ENCODE data around the gene MYL5.

The MYL5 gene

GRCh38 chr4:726235-726787 is 52.0 kb downstream of the MYL5 start:
- no peak overlapping the region for H3K27ac ChIP-seq (replicated peaks)
- DNase-seq (ENCODE audit: low read depth in 1 of 2, low spot score in 1 of 2), result no peak

GRCh38 chr4:726838-727237 is 52.5 kb downstream of the MYL5 start:
- Histone ChIP-seq H3K27ac (replicated peaks) (no peak overlapping the region), H3K4me3 (replicated peaks; ENCODE audit: insufficient read depth, low read length) (no peak overlapping the region), H3K27me3 (ENCODE audit: insufficient read depth, poor library complexity, severe bottlenecking) (no peaks in the 10 kb centered on the region)
- TF ChIP-seq GABPA (IDR thresholded peaks at IDR 0.05; ENCODE audit: low read depth) (no peak), REST (IDR thresholded peaks at IDR 0.05; ENCODE audit: insufficient replicate concordance, low read depth) (no peak), CTCF (IDR thresholded peaks at IDR 0.05; ENCODE audit: insufficient read depth, low read length) (no peak), SPI1 (IDR thresholded peaks at IDR 0.05; ENCODE audit: borderline replicate concordance, low read depth) (no peak), POLR2AphosphoS5 (IDR thresholded peaks at IDR 0.05; ENCODE audit: low read depth) (no peak)
- DNase-seq (ENCODE audit: low read depth in 1 of 2, low spot score in 1 of 2), result no peak

More at GRCh38 chr4:726235-726787, 52.0 kb downstream of the MYL5 start:
- TF ChIP-seq REST (IDR thresholded peaks at IDR 0.05; ENCODE audit: insufficient replicate concordance, low read depth) (no peak), POLR2AphosphoS5 (IDR thresholded peaks at IDR 0.05; ENCODE audit: low read depth) (no peak), SPI1 (IDR thresholded peaks at IDR 0.05; ENCODE audit: borderline replicate concordance, low read depth) (no peak), CTCF (IDR thresholded peaks at IDR 0.05; ENCODE audit: insufficient read depth, low read length) (no peak), GABPA (IDR thresholded peaks at IDR 0.05; ENCODE audit: low read depth) (no peak)
- H3K27me3 ChIP-seq (ENCODE audit: insufficient read depth, poor library complexity, severe bottlenecking), result no peaks in the 10 kb centered on the region
- H3K4me3 ChIP-seq (replicated peaks; ENCODE audit: insufficient read depth, low read length), result no peak overlapping the region

GRCh38 chr4:727576-727975 is 53.2 kb downstream of the MYL5 start:
- Histone ChIP-seq H3K27ac (replicated peaks) (no peak overlapping the region), H3K27me3 (ENCODE audit: insufficient read depth, poor library complexity, severe bottlenecking) (no peaks in the 10 kb centered on the region), H3K4me3 (replicated peaks; ENCODE audit: insufficient read depth, low read length) (no peak overlapping the region)
- DNase-seq (ENCODE audit: low read depth in 1 of 2, low spot score in 1 of 2), result no peak
- TF ChIP-seq GABPA (IDR thresholded peaks at IDR 0.05; ENCODE audit: low read depth) (no peak), POLR2AphosphoS5 (IDR thresholded peaks at IDR 0.05; ENCODE audit: low read depth) (no peak), REST (IDR thresholded peaks at IDR 0.05; ENCODE audit: insufficient replicate concordance, low read depth) (no peak), SPI1 (IDR thresholded peaks at IDR 0.05; ENCODE audit: borderline replicate concordance, low read depth) (no peak), CTCF (IDR thresholded peaks at IDR 0.05; ENCODE audit: insufficient read depth, low read length) (no peak)

All from HL-60 (cell line).